Measurements from ENCODE around the gene BTBD2. TPM values are rescaled to one million over a fixed set of nuclear protein-coding genes. Genes with fewer than 3 reads are reported as not detected.
A peak's percentile ranks its signal among the peaks of the same experiment; 100 is the strongest.

Gene BTBD2
- total RNA-seq, 1 donor: 46.6 TPM

GRCh38 chr19:2043251-2043641, 27.7 kb upstream of the BTBD2 start:
- DNase-seq (ENCODE audit: low read depth): no peak
- no peak for TF ChIP-seq CTCF (IDR thresholded peaks at IDR 0.05; ENCODE audit: insufficient read depth, low read depth, low read length)

GRCh38 chr19:2042485-2043250, 27.2 kb upstream of the BTBD2 start:
- DNase-seq (ENCODE audit: low read depth): no peak
- peak overlapping the region; percentile 18 for H3K4me3 ChIP-seq (ENCODE audit: low read depth, low read length)
- TF ChIP-seq CTCF (IDR thresholded peaks at IDR 0.05; ENCODE audit: insufficient read depth, low read depth, low read length): no peak

More at GRCh38 chr19:2043251-2043641, 27.7 kb upstream of the BTBD2 start:
- no peak overlapping the region for H3K4me3 ChIP-seq (ENCODE audit: low read depth, low read length)

- DNase-seq (ENCODE audit: low read depth): peak; percentile 96
- peak overlapping the region; percentile 18 for H3K4me3 ChIP-seq (ENCODE audit: low read depth, low read length)
- no peak for TF ChIP-seq CTCF (IDR thresholded peaks at IDR 0.05; ENCODE audit: insufficient read depth, low read depth, low read length)
Measured at GRCh38 chr19:2041683-2042484, 26.4 kb upstream of the BTBD2 start.

- TF ChIP-seq CTCF (IDR thresholded peaks at IDR 0.05; ENCODE audit: insufficient read depth, low read depth, low read length): no peak
- no peak for DNase-seq (ENCODE audit: low read depth)
- H3K4me3 ChIP-seq (ENCODE audit: low read depth, low read length): no peak overlapping the region
Measured at GRCh38 chr19:2041433-2041682, 25.8 kb upstream of the BTBD2 start.

- TF ChIP-seq CTCF (IDR thresholded peaks at IDR 0.05; ENCODE audit: insufficient read depth, low read depth, low read length): no peak
- no peak overlapping the region for H3K4me3 ChIP-seq (ENCODE audit: low read depth, low read length)
- no peak for DNase-seq (ENCODE audit: low read depth)
Measured at GRCh38 chr19:2040647-2041432, 25.3 kb upstream of the BTBD2 start.

- no peak for TF ChIP-seq CTCF (IDR thresholded peaks at IDR 0.05; ENCODE audit: insufficient read depth, low read depth, low read length)
- DNase-seq (ENCODE audit: low read depth): no peak
- no peak overlapping the region for H3K4me3 ChIP-seq (ENCODE audit: low read depth, low read length)
Measured at GRCh38 chr19:2039959-2040646, 24.6 kb upstream of the BTBD2 start.
